Spleen (tissue), 11 donors: ENCODE results near the gene HUNK. TPM values are rescaled to one million over a fixed set of nuclear protein-coding genes. Genes with fewer than 3 reads are reported as not detected.
"Not testable (repeated sequence)": the region's sequence is repeated elsewhere in the genome, so short reads cannot be mapped to it uniquely, and the experiment has no call there.

Source experiments
- DNase-seq: peaks from one replicate; pipeline ENCODE4 v3.0.0-alpha.2; 2020
- H3K27ac ChIP-seq, 8 donors: fragments of 200-600 bp; sonication (generic) in 7 of 8; 1 replicate in 4 of 8; 2 replicates in 4 of 8; pipeline versions ENCODE4 v1.5.0 to v1.8.0; 2016 to 2021; ENCODE audit warnings: inconsistent platforms in 4 of 8, mild to moderate bottlenecking in 4 of 8, moderate library complexity in 1 of 8
- H3K27me3 ChIP-seq, 7 donors: fragments of 200-600 bp; sonication (generic) in 6 of 7; replicated peaks in 1 of 7; 1 replicate in 4 of 7; 2 replicates in 3 of 7; pipeline versions ENCODE4 v1.5.0 to v1.8.0; 2016 to 2021; ENCODE audit warnings: inconsistent platforms in 3 of 7, mild to moderate bottlenecking in 1 of 7
- H3K36me3 ChIP-seq, 6 donors: fragments of 200-600 bp; sonication (generic) in 5 of 6; 1 replicate in 4 of 6; 2 replicates in 2 of 6; pipeline versions ENCODE4 v1.5.0 to v1.8.0; 2016 to 2021; ENCODE audit warnings: inconsistent platforms in 2 of 6
- H3K4me1 ChIP-seq, 6 donors: fragments of 200-600 bp; sonication (generic) in 5 of 6; 1 replicate in 3 of 6; 2 replicates in 3 of 6; pipeline versions ENCODE4 v1.5.0 to v1.8.0; 2016 to 2021; ENCODE audit warnings: inconsistent platforms in 3 of 6
- H3K4me3 ChIP-seq, 8 donors: fragments of 200-600 bp; sonication (generic) in 7 of 8; 1 replicate in 4 of 8; 2 replicates in 4 of 8; pipeline versions ENCODE4 v1.5.0 to v1.8.0; 2016 to 2021; ENCODE audit warnings: inconsistent platforms in 4 of 8, mild to moderate bottlenecking in 4 of 8, moderate library complexity in 2 of 8
- H3K9me3 ChIP-seq, 8 donors: fragments of 200-600 bp; sonication (generic) in 7 of 8; 1 replicate in 4 of 8; 2 replicates in 4 of 8; pipeline versions ENCODE4 v1.5.0 to v1.8.0; 2016 to 2021; ENCODE audit warnings: inconsistent platforms in 4 of 8
- POLR2A ChIP-seq, 3 donors: fragments of 450-650 bp; IDR thresholded peaks; one replicate each; pipeline ENCODE4 v1.5.1; 2017; ENCODE audit warnings: antibody characterized with exemption in 3 of 3, mild to moderate bottlenecking in 1 of 3
- POLR2AphosphoS5 ChIP-seq, 3 donors: sonication (generic); formaldehyde crosslinking; IDR thresholded peaks; one replicate each; pipeline ENCODE4 v1.5.1; 2017; ENCODE audit warnings: antibody characterized with exemption in 3 of 3
- WGBS, 5 donors: extraction: QIAGEN DNeasy Blood & Tissue Kit in 3 of 5; methylation state at CpG; one replicate each; pipeline versions ENCODE4 v1.1.5 to v1.1.7; 2013 to 2018; 5-methylcytosine and 5-hydroxymethylcytosine counted together
- intact Hi-C: fragments of 100-400 bp; cut with DNase I; formaldehyde crosslinking; loops from one replicate; pipeline ENCODE4 v1.15.0; 2023; ENCODE audit warnings: low total_unique reads
- polyA plus RNA-seq, 3 donors: library from polyadenylated mRNA; stranded (reverse); fragments of 200-250 nt; gene quantifications; one replicate each; pipeline ENCODE4 v1.2.1, GENCODE V29; 2013
- total RNA-seq, 7 donors: library from RNA; depleted of rRNA in 3 of 7; stranded (reverse); fragments of >200 nt in 3 of 7; fragmentation: NEBNext Ultra II Directional in 4 of 7; extraction: Animal tissue kit (Norgen Biotek cat#: 25700) in 4 of 7; gene quantifications; one replicate each; pipeline versions ENCODE4 v1.1.0 to v1.2.1, GENCODE V29; 2016 to 2021
- TF ChIP-seq, protein P1 (sequence below), 11 experiments: fragments of 200-600 bp in 7 of 11; fragments of 450-650 bp in 4 of 11; sonication (generic) in 4 of 11; IDR thresholded peaks in 8 of 11; conservative IDR thresholded peaks in 3 of 11; 1 replicate in 7 of 11; 2 replicates in 4 of 11; pipeline versions ENCODE4 v1.4.0 to v1.8.0; 2016 to 2021; ENCODE audit warnings: antibody characterized with exemption in 11 of 11, inconsistent platforms in 4 of 11, mild to moderate bottlenecking in 1 of 11
- donor health status: healthy with polysubstance abuse.
- donor health status: DM: no; HTN: no; CAD: no; lungs with moderate emphysema.
- donor health status: DM: no; HTN: no; CAD: no.
- donor health status: Bipolar disorder and iron deficiency.
- donor health status: healthy.
- donor health status: DM: no; HTN: no; CAD: no.
- donor health status: DM: yes; HTN: yes; CAD: no.

The HUNK gene
- total and polyA plus RNA-seq, 10 donors: 0.06 to 0.41 (median 0.14) TPM; not detected in 3

DNA sequence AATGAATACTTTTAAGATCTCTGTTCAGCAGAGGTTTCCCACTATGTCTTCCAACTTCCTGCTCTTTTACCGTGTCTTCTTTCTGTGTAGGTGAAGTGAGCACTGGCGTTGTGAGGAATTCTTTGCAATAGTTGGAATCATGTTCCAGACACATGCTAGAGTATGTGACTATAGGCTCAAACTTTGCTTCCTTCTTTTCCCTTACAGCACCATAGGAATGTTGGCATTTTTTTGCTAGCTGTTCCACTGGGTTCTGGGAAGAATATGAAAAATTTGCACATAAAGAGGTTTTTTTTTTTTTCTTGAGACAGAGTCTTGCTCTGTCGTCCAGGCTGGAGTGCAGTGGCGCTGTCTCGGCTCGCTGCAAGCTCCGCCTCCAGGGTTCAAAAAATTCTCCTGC, 15.7 kb upstream of the HUNK start:
- H3K27ac ChIP-seq: no peak overlapping the region
- TF ChIP-seq, protein P1, sequence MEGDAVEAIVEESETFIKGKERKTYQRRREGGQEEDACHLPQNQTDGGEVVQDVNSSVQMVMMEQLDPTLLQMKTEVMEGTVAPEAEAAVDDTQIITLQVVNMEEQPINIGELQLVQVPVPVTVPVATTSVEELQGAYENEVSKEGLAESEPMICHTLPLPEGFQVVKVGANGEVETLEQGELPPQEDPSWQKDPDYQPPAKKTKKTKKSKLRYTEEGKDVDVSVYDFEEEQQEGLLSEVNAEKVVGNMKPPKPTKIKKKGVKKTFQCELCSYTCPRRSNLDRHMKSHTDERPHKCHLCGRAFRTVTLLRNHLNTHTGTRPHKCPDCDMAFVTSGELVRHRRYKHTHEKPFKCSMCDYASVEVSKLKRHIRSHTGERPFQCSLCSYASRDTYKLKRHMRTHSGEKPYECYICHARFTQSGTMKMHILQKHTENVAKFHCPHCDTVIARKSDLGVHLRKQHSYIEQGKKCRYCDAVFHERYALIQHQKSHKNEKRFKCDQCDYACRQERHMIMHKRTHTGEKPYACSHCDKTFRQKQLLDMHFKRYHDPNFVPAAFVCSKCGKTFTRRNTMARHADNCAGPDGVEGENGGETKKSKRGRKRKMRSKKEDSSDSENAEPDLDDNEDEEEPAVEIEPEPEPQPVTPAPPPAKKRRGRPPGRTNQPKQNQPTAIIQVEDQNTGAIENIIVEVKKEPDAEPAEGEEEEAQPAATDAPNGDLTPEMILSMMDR (IDR thresholded peaks at IDR 0.05 in 8 of 11, conservative IDR thresholded peaks at IDR 0.05 in 3 of 11): no peak
- no peak for TF ChIP-seq POLR2AphosphoS5 (IDR thresholded peaks at IDR 0.05)
- TF ChIP-seq POLR2A (IDR thresholded peaks at IDR 0.05): no peak
- intact Hi-C loops: no loop called here
- H3K36me3 ChIP-seq: no peaks in the 10 kb centered on the region
- H3K27me3 ChIP-seq: peaks cover 0 to 12% (median 0%) of the 10 kb centered on the region in 7 donors
- WGBS, 5 donors: 79 to 87% (median 83%) methylated on average over 7 of the region's 7 CpGs
- no peak for DNase-seq
- H3K9me3 ChIP-seq: no peaks in the 10 kb centered on the region
- no peaks in the 10 kb centered on the region for H3K4me1 ChIP-seq
- no peak overlapping the region for H3K4me3 ChIP-seq

DNA sequence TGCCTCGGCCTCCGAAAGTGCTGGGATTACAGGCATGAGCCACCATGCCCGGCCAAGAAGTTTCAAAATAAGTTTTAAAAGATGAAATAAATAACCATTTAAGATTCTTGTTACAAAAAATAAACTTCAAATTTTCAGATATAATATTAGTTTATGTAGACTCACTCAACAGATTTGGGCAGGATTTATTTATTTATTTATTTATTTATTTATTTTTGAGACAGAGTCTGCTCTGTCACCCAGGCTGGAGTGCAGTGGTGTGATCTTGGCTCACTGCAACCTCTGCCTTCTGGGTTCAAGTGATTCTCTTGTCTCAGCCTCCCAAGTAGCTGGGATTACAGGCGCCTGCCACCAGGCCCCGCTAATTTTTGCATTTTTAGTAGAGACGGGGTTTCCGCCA, 15.2 kb upstream of the HUNK start:
- H3K27ac ChIP-seq, H3K4me3 ChIP-seq, H3K9me3 ChIP-seq, DNase-seq, intact Hi-C loops, H3K4me1 ChIP-seq, H3K36me3 ChIP-seq: not testable (repeated sequence)
- WGBS, 5 donors: 80 to 90% (median 83%) methylated on average over 7 of the region's 7 CpGs
- H3K27me3 ChIP-seq: peaks cover 0 to 12% (median 0%) of the 10 kb centered on the region in 7 donors

DNA sequence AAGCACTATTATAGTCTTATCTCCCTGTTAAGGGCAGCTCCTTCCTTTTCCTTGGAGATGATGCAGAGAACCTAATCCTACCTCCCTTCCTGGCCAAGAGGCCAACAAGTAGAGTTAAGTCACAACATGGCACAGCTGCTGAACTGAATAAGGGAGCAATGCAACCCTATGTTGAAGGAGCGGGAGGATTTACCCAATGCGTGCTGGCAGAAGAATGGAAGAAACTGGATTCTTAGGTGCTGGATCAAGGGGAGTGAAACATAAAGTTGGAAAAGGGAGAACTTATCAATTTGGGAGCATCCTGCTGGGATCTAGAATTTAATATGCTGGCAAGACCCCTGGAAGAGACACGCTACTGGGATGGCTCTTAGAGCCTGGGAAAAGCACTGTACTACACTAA, 12.0 kb upstream of the HUNK start:
- 86 to 93% (median 92%) methylated on average over 3 of the region's 3 CpGs for WGBS, 5 donors
- intact Hi-C loops: no loop called here
- no peaks in the 10 kb centered on the region for H3K9me3 ChIP-seq

DNA sequence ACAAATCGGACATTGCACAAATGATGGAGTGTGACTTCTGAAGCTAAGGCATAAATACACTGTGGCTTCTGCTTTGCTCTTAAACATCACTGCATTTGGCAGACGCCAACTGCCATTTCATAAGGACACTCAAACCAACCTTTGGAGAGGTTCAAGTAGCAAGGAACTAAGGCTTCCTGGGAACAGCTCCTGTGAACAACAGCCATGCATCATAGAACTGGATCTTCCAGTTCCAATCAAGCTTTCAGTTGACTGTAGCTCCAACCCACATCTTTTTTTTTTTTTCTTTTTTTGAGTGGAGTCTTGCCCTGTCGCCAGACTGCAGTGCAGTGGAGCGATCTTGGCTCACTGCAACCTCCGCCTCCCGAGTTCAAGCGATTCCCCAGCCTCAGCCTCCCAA, 10.7 kb upstream of the HUNK start:
- H3K4me3 ChIP-seq: no peak overlapping the region
- no peak for DNase-seq
- TF ChIP-seq, protein P1 (IDR thresholded peaks at IDR 0.05 in 8 of 11, conservative IDR thresholded peaks at IDR 0.05 in 3 of 11): no peak
- TF ChIP-seq POLR2AphosphoS5 (IDR thresholded peaks at IDR 0.05) (no peak), POLR2A (IDR thresholded peaks at IDR 0.05) (no peak)
- H3K27me3 ChIP-seq: peaks cover 0 to 21% (median 0%) of the 10 kb centered on the region in 7 donors
- no peak overlapping the region for H3K27ac ChIP-seq
- H3K9me3 ChIP-seq: no peaks in the 10 kb centered on the region
- H3K36me3 ChIP-seq: no peaks in the 10 kb centered on the region
- H3K4me1 ChIP-seq: peaks cover 0 to 7% (median 0%) of the 10 kb centered on the region in 6 donors
- WGBS, 5 donors: 80 to 92% (median 86%) methylated on average over 7 of the region's 7 CpGs
- intact Hi-C loops: no loop called here

More for the DNA sequence above, 12.0 kb upstream of the HUNK start:
- DNase-seq: no peak
- Histone ChIP-seq H3K4me3 (no peak overlapping the region), H3K36me3 (no peaks in the 10 kb centered on the region), H3K27ac (no peak overlapping the region), H3K4me1 (peaks cover 0 to 2% (median 0%) of the 10 kb centered on the region in 6 donors), H3K27me3 (peaks cover 0 to 16% (median 0%) of the 10 kb centered on the region in 7 donors)
- TF ChIP-seq POLR2AphosphoS5 (IDR thresholded peaks at IDR 0.05) (no peak), POLR2A (IDR thresholded peaks at IDR 0.05) (no peak)
- TF ChIP-seq, protein P1 (IDR thresholded peaks at IDR 0.05 in 8 of 11, conservative IDR thresholded peaks at IDR 0.05 in 3 of 11): no peak
